Fibroblast of the aortic adventitia (primary cell): ENCODE data around the gene SHB. TPM values are rescaled to one million over a fixed set of nuclear protein-coding genes. Genes with fewer than 3 reads are reported as not detected.
A peak's percentile ranks its signal among the peaks of the same experiment; 100 is the strongest.

Experiments
- DNase-seq: peaks from one replicate; pipeline ENCODE4 v3.0.0-alpha.2; 2010; ENCODE audit warnings: low read depth
- H3K4me3 ChIP-seq: 2 replicates; pipeline ENCODE4 v1.5.1; 2011; ENCODE audit warnings: low read depth, mild to moderate bottlenecking, control low read depth, low read length, moderate library complexity
- total RNA-seq: library from RNA; depleted of rRNA; stranded (reverse); fragments of >200 nt; gene quantifications from 2 replicates; pipeline ENCODE4 v1.2.3, GENCODE V29; 2012; ENCODE audit warnings: low replicate concordance
- TF ChIP-seq, protein P1 (sequence below): IDR thresholded peaks from 2 replicates; pipeline ENCODE4 v1.5.1; 2011; ENCODE audit warnings: mild to moderate bottlenecking, low read length, control low read depth, inconsistent platforms; ENCODE audit not compliant: insufficient read depth

SHB gene
- total RNA-seq, 1 donor, result 26.5 TPM

DNA sequence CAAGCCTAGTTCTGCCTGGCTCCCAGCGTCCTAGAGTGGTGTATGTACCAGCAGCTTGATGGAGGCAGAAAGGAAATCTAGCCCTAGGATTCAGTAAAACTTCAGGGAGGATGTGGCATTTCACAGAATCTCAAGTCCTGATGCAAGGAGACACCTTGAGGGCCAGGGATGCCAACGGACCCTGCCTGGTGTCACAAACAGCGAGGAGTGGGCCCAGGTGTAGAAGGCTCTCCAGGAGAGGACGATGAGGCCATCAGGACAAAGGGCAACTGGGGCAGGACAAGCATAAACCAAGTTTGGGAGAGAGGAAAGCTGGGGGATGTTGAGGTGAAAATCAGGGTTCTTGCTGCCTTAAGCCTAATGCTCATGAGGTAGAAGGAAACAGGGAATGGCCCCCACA lies 83.0 kb downstream of the SHB start:
- no peak for DNase-seq
- no peak overlapping the region for H3K4me3 ChIP-seq
- TF ChIP-seq, protein P1, sequence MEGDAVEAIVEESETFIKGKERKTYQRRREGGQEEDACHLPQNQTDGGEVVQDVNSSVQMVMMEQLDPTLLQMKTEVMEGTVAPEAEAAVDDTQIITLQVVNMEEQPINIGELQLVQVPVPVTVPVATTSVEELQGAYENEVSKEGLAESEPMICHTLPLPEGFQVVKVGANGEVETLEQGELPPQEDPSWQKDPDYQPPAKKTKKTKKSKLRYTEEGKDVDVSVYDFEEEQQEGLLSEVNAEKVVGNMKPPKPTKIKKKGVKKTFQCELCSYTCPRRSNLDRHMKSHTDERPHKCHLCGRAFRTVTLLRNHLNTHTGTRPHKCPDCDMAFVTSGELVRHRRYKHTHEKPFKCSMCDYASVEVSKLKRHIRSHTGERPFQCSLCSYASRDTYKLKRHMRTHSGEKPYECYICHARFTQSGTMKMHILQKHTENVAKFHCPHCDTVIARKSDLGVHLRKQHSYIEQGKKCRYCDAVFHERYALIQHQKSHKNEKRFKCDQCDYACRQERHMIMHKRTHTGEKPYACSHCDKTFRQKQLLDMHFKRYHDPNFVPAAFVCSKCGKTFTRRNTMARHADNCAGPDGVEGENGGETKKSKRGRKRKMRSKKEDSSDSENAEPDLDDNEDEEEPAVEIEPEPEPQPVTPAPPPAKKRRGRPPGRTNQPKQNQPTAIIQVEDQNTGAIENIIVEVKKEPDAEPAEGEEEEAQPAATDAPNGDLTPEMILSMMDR, result no peak

DNA sequence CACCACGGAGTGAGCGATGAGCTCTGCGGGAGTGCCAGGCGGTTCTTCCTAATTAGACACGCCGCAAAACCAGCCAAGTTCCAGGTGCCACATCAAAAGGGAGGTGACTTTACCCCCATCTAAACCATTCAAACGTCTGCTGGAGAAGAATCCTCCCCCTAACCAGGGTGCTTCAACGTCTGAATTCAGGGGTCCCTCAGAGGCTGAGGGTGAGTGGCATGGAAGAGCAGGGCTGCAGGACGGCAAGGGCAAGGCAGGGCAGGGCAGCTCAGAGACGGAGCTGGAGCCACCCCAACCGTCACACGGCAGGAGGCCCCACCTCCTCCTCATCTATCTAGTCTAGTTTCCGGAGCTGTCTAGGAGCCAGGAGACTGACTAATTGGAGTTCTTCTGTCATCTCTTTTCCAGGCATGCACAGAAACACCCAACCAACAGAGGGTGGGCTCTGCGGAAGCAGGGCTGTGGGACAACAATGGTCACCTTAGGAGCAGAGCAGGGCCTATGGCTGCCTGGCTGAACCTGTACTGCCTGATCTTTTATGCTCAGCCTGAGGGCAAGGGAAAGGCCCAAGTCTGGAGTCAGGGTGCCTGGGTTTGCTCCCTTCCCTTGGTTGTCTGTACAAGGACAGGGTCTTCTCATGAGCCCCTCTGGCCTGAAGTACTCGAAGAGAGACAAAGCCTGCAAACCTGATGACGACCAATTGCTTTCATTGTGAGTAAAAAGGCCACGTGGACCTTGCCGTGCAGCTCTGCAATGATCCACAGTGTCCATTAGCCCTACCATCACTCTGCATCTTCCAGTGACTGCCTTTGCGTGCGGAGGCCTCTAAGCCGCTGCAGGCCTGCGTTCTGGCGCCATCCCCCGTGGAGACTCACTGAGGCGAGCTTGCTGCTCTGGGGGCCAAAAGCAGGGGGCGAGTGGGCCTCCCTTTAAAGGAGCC lies 84.1 kb downstream of the SHB start:
- TF ChIP-seq, protein P1, result no peak
- H3K4me3 ChIP-seq, result no peak overlapping the region
- DNase-seq, result peak; percentile 63

DNA sequence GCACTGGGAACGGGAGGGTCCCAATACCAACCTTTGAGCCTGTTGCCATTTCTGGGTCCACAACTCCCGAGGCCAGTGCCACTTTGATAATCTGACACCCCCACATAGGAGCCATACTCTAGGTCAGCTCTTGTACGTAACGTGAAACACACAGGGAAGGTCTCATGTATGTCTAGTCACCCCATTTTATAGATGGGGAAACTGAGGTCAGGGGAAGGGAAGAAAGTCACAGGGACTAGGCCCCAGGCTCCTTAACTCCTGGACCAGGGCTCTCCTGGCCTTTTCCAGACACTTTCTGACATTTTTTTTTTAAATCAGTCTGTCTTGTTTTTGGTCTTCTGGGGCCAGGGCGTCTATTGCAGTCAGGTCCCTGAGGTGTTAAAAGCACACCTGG lies 84.8 kb downstream of the SHB start:
- DNase-seq, result no peak
- H3K4me3 ChIP-seq, result no peak overlapping the region
- TF ChIP-seq, protein P1, result no peak

DNA sequence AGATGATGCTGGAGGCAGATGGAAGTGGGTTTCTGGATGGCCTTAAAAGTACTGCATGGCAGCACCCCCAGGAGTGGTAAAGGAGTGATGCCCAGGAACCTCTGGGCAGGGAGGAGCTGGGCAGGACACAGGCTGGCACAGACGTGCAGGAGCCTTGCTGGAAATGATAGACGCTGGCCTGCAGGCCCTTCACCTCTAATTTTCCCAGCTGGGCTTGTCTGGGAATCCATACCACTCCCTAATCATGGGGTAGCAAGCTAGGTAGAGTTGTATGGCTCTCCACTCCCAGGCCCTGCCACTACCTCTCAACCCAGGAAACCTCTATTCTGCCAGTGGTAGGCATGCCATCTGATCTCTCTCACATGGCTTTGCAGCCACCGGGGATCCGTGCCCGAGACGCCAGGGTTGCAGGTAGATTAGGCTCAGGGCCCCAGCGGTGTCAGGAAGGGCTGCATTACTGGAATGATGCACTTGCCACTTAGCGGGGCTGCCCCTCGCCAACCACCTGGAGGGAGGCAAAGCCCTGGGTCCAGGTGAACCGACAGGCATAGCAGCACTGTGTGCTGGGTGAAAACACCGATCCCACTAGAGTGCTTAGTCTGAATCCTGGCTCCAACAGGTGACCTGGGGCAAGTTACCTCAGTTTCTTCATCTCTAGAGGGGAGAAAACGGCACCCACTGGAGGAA lies 85.5 kb downstream of the SHB start:
- no peak for DNase-seq
- H3K4me3 ChIP-seq, result no peak overlapping the region
- TF ChIP-seq, protein P1, result no peak

DNA sequence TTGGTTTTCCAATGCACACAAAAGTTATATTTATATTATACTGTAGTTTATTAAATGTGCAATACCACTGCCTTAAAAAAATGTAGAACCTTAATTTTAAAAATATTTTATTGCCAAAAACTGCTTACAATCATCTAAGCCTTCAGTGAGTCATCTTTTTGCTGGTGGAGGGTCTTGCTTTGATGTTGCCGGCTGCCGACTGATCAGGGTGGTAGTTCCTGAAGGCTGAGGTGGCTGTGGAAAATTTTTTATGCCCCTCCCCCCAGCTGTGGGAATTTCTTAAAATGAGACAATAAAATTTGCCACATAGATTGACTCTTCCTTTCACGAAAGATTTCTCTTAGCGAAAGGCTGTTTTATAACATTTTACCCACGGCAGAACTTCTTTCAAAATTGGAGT lies 89.2 kb downstream of the SHB start:
- TF ChIP-seq, protein P1, result no peak
- no peak overlapping the region for H3K4me3 ChIP-seq

DNA sequence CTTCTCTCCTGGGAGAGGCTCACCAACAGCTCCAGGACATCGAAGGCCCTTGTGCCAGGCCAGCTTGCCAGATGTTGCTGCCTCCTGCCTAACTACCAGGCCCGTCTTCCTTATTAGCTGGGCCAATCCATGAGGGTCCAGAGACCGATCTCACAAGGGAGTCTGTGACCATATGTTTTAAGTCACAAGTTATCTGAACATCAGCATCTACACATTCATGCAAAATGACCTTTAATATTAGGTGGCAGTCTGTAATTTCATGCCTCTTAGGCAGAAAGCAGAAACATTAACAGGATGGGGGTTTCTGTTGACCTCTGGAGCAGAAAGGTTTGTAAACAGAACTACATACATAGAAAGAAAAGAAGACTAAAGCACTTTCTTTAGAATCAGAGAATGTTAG lies 90.0 kb downstream of the SHB start:
- no peak for DNase-seq
- no peak overlapping the region for H3K4me3 ChIP-seq
- TF ChIP-seq, protein P1, result no peak

More for the DNA sequence above, 89.2 kb downstream of the SHB start:
- DNase-seq, result no peak
